GM06990 (cell line): Measurements from ENCODE around the gene RFPL4A.
"Not testable (repeated sequence)": the region's sequence is repeated elsewhere in the genome, so short reads cannot be mapped to it uniquely, and the experiment has no call there.

ENCODE experiments used
- DNase-seq: peaks from one replicate; pipeline ENCODE4 v3.0.0-alpha.2; 2011; ENCODE audit not compliant: insufficient read length; ENCODE audit errors: extremely low read depth
- H3K27me3 ChIP-seq: replicated peaks from 2 replicates; pipeline ENCODE4 v1.6.0; 2011; ENCODE audit warnings: low read length; ENCODE audit not compliant: control insufficient read depth, insufficient read depth
- H3K36me3 ChIP-seq: 2 replicates; pipeline ENCODE4 v1.5.1; 2011; ENCODE audit warnings: low read length; ENCODE audit not compliant: control insufficient read depth, insufficient read depth
- H3K4me3 ChIP-seq: replicated peaks from 2 replicates; pipeline ENCODE4 v1.5.1; 2011; ENCODE audit warnings: low read depth, mild to moderate bottlenecking, control low read depth, low read length
- TF ChIP-seq, protein P1 (sequence below): IDR thresholded peaks from 2 replicates; pipeline ENCODE4 v1.5.1; 2011; ENCODE audit warnings: low read length, control low read depth, mild to moderate bottlenecking, inconsistent platforms; ENCODE audit not compliant: insufficient read depth, poor library complexity, severe bottlenecking

The RFPL4A gene

DNA sequence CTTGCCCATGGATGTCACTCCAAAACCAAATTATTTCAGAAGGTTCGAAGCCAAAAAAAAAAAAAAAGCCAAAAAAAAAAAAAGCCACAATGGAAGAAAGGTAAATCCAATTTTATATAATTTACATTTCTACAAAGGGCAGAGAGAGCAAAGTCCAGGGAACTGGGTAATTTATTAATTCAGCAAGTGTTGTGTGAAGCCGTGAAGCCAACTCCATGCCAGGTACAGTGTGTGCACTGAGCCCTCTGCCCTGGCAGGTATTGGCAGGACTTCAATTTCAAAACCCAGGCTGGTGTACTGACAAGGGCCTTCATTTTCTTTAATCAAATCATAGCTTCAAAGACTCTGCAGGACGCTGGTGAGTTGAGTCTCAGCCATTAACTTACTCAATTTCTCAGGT lies 5.5 kb upstream of the RFPL4A start:
- TF ChIP-seq, protein P1, sequence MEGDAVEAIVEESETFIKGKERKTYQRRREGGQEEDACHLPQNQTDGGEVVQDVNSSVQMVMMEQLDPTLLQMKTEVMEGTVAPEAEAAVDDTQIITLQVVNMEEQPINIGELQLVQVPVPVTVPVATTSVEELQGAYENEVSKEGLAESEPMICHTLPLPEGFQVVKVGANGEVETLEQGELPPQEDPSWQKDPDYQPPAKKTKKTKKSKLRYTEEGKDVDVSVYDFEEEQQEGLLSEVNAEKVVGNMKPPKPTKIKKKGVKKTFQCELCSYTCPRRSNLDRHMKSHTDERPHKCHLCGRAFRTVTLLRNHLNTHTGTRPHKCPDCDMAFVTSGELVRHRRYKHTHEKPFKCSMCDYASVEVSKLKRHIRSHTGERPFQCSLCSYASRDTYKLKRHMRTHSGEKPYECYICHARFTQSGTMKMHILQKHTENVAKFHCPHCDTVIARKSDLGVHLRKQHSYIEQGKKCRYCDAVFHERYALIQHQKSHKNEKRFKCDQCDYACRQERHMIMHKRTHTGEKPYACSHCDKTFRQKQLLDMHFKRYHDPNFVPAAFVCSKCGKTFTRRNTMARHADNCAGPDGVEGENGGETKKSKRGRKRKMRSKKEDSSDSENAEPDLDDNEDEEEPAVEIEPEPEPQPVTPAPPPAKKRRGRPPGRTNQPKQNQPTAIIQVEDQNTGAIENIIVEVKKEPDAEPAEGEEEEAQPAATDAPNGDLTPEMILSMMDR, result no peak
- H3K4me3 ChIP-seq, result no peak overlapping the region
- DNase-seq, result no peak

DNA sequence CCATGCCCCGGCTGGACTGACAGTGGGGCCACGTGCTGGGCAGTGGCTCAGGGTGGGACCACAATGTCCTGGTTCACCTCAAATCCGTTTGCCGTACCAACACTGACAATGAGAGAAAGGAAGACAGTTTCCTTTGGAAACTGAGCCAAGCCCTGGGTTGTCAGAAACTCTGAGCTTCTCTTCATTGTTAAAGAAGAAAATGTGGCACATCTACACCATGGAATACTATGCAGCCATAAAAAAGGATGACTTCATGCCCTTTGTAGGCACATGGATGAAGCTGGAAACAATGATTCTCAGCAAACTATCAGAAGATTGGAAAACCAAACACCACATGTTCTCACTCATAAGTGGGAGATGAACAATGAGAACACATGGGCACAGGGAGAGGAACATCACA lies 2.1 kb upstream of the RFPL4A start:
- not testable (repeated sequence) for DNase-seq, H3K27me3 ChIP-seq, H3K4me3 ChIP-seq, H3K36me3 ChIP-seq

More for the DNA sequence above, 5.5 kb upstream of the RFPL4A start:
- Histone ChIP-seq H3K36me3 (no peaks in the 10 kb centered on the region), H3K27me3 (no peaks in the 10 kb centered on the region)

DNA sequence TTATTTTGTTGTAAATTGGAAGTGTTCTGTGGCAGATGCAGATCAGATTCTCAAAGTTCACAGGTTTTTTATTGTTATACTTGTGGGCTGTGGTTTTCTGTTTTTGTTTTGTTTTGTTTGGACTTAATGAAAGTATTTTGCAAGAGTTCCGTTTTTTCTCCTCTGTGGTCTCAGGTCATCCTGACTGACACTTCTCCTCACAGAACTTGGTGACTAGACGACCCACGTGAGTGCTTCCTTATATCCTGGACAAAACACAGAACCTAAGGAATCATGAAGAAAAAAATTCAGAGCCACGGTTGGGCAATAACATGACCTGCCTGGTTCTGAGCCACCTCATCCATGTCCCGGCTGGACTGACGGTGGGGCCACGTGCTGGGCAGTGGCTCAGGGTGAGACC lies 7.6 kb downstream of the RFPL4A start:
- H3K36me3 ChIP-seq, result no peaks in the 10 kb centered on the region
- DNase-seq, result no peak
- no peak overlapping the region for H3K4me3 ChIP-seq
- TF ChIP-seq, protein P1, result no peak
- H3K27me3 ChIP-seq, result no peaks in the 10 kb centered on the region

DNA sequence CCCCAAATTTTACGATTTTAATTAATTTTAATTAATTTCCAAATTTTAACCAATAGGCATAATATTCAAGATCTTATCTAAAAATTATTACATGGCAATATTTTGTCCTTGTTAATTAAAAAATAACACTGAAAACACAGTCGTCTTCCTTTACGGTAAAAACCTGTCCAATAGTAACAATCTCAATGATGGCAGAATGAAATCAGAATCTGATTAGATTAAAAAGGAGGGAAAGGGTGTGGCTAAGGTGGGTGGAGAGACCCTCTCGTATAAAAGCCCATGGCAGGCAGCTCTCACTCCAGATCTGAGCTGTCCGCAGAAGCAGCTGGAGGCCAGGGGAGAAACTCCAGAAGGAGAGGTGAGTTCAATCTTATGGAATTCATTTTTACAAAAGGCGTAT lies 9.9 kb downstream of the RFPL4A start, which contains the start of gene RFPL4AL1:
RFPL4AL1 (plus strand) TSS at position 301 of the 400 bp plus-strand sequence. CDS start 2,687 bp downstream, outside the sequence.
- DNase-seq, H3K27me3 ChIP-seq, H3K4me3 ChIP-seq, H3K36me3 ChIP-seq: not testable (repeated sequence)

DNA sequence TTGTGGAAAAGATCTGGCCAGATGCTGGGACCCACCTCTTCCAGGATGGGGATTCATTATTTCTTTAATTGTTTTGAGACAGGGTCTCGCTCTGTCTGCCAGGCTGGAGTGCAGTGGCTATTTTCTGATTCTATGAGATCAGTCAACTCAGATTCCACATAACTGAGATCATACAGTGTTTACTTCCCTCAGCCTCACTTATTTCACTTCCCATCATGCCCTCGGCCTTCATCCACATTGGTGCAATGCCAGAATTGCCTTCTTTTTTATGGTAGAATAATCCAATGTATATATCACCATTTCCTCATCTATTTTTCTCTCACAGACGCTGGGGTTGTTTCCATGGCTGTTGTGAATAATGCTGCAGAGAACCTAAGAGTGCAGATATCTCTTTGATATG lies 10.7 kb downstream of the RFPL4A start:
- H3K36me3 ChIP-seq, result not testable (repeated sequence)

DNA sequence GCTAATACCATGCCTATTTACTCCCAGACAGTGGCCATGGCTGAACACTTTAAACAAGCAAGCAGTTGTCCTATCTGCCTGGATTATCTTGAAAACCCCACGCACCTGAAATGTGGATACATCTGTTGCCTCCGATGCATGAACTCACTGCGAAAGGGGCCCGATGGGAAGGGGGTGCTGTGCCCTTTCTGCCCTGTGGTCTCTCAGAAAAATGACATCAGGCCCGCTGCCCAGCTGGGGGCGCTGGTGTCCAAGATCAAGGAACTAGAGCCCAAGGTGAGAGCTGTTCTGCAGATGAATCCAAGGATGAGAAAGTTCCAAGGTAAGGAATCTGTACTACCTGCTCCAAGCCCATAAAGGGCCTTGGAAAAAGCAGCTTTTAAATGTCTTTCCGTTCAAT lies 18.6 kb downstream of the RFPL4A start:
- Histone ChIP-seq H3K36me3 (no peaks in the 10 kb centered on the region), H3K27me3 (no peaks in the 10 kb centered on the region), H3K4me3 (no peak overlapping the region)
- TF ChIP-seq, protein P1, result peak; percentile 78
- no peak for DNase-seq

More for the DNA sequence above, 10.7 kb downstream of the RFPL4A start:
- not testable (repeated sequence) for H3K27me3 ChIP-seq, DNase-seq, H3K4me3 ChIP-seq

DNA sequence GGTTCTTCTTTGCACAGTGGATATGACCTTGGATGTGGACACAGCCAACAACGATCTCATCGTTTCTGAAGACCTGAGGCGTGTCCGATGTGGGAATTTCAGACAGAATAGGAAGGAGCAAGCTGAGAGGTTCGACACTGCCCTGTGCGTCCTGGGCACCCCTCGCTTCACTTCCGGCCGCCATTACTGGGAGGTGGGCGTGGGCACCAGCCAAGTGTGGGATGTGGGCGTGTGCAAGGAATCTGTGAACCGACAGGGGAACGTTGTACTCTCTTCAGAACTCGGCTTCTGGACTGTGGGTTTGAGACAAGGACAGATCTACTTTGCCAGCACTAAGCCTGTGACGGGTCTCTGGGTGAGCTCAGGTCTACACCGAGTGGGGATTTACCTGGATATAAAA lies 19.4 kb downstream of the RFPL4A start:
- TF ChIP-seq, protein P1, result no peak
- no peak for DNase-seq
- Histone ChIP-seq H3K36me3 (no peaks in the 10 kb centered on the region), H3K27me3 (no peaks in the 10 kb centered on the region), H3K4me3 (peak overlapping the region; percentile 46)
